SU-DHL-6 (cell line): ENCODE measurements around the gene CENPB.
A peak's percentile ranks its signal among the peaks of the same experiment; 100 is the strongest.

Experiments used
- H2AFZ ChIP-seq: fragments of 200-600 bp; sonication (generic); 2 replicates; pipeline ENCODE4 v1.6.1; 2014; ENCODE audit warnings: low read depth, mild to moderate bottlenecking, moderate library complexity, mixed read lengths, antibody characterized with exemption, low read length; ENCODE audit not compliant: severe bottlenecking
- H3F3A ChIP-seq: fragments of 200-600 bp; shearing (Covaris generic); 2 replicates; pipeline ENCODE4 v1.6.0; 2016; ENCODE audit warnings: antibody characterized with exemption, mild to moderate bottlenecking; ENCODE audit not compliant: insufficient read depth
- H3K27ac ChIP-seq: fragments of 200-600 bp; sonication (generic); 2 replicates; pipeline ENCODE4 v1.5.1; 2016; ENCODE audit warnings: low read depth, mild to moderate bottlenecking, low read length, moderate library complexity, mixed read lengths
- H3K27me3 ChIP-seq: fragments of 200-600 bp; sonication (generic), shearing (Covaris generic); 2 replicates; pipeline ENCODE4 v1.6.0; 2014; ENCODE audit warnings: mild to moderate bottlenecking, low read length
- H3K36me3 ChIP-seq: fragments of 200-600 bp; sonication (generic); 2 replicates; pipeline ENCODE4 v1.6.1; 2014; ENCODE audit warnings: mild to moderate bottlenecking, low read length, mixed read lengths
- H3K4me2 ChIP-seq: fragments of 300-600, 200-600 bp; shearing (Covaris generic), sonication (generic); 2 replicates; pipeline ENCODE4 v1.6.0; 2014; ENCODE audit warnings: low read length, low read depth, mild to moderate bottlenecking; ENCODE audit not compliant: poor library complexity, severe bottlenecking
- H3K4me3 ChIP-seq: fragments of 200-600 bp; sonication (generic); 2 replicates; pipeline ENCODE4 v1.5.1; 2014; ENCODE audit warnings: antibody characterized with exemption, low read length, mild to moderate bottlenecking, mixed read lengths; ENCODE audit not compliant: insufficient read depth, poor library complexity, severe bottlenecking
- H3K79me2 ChIP-seq: fragments of 200-600 bp; sonication (generic); 2 replicates; pipeline ENCODE4 v1.6.1; 2014; ENCODE audit warnings: mild to moderate bottlenecking, low read length, moderate library complexity; ENCODE audit not compliant: insufficient read depth
- H3K9ac ChIP-seq: fragments of 200-600 bp; sonication (generic); 2 replicates; pipeline ENCODE4 v1.7.0; 2014; ENCODE audit warnings: mild to moderate bottlenecking, low read length
- H3K9me2 ChIP-seq: fragments of 200-600 bp; sonication (generic); replicated peaks from 2 replicates; pipeline ENCODE4 v1.6.1; 2014; ENCODE audit warnings: low read length; ENCODE audit not compliant: insufficient read depth
- H3K9me3 ChIP-seq: fragments of 200-600 bp; sonication (generic); 2 replicates; pipeline ENCODE4 v1.6.1; 2014; ENCODE audit warnings: low read length, mixed read lengths; ENCODE audit not compliant: insufficient read depth
- H4K20me1 ChIP-seq: fragments of 200-600 bp; sonication (generic); 2 replicates; pipeline ENCODE4 v1.6.1; 2014; ENCODE audit warnings: low read depth, mild to moderate bottlenecking, antibody characterized with exemption, low read length, moderate library complexity, mixed read lengths
- EZH2phosphoT487 ChIP-seq: fragments of 200-600 bp; sonication (generic), shearing (Covaris generic); conservative IDR thresholded peaks from 2 replicates; pipeline ENCODE4 v1.6.1; 2018; ENCODE audit warnings: mild to moderate bottlenecking, antibody characterized with exemption, low read length, moderate library complexity, mixed read lengths
- TF ChIP-seq, protein P1 (sequence below): fragments of 200-600 bp; sonication (generic); IDR thresholded peaks from one replicate; pipeline ENCODE4 v1.5.1; 2017; ENCODE audit warnings: antibody characterized with exemption, mild to moderate bottlenecking, low read length, moderate library complexity; ENCODE audit not compliant: insufficient read depth, poor library complexity, severe bottlenecking

The CENPB gene

DNA sequence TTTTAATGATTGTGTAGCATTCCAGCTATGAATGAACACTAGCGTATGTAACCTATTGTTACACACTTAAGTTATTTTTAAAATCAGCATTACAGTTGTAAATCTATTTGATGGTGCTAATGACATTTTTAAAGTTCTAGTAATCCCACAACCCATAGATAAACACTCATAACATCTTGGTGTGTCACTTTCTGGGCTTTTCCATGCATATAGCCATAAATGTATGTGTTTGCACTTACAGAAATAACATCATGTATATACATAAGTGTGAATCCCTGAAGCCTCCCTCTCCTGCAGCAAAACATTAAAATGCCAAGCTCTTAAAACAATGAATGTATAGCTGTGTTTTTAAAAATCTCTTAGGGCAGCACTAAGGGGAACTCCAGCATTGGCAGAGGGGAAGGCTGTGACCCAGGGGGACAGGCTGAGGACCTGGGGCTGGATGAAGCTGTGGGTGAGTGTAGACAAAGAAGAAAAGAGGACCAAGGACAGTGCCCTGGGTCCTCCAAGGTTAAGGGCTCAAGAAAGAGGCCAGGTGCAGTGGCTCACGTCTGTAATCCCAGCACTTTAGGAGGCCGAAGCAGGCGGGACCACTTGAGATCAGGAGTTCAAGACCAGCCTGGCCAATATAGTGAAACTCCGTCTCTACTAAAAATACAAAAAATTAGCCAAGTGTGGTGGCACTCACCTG is 929 bp upstream of the CENPB start:
- H4K20me1 ChIP-seq: no peaks in the 10 kb centered on the region
- H3K27me3 ChIP-seq: no peaks in the 10 kb centered on the region
- H3K9ac ChIP-seq: peak overlapping the region; percentile 55
- no peaks in the 10 kb centered on the region for H3K9me3 ChIP-seq
- H3K9me2 ChIP-seq: no peaks in the 10 kb centered on the region
- H3K4me3 ChIP-seq: peak overlapping the region; percentile 60
- TF ChIP-seq EZH2phosphoT487: no peak
- TF ChIP-seq, protein P1, sequence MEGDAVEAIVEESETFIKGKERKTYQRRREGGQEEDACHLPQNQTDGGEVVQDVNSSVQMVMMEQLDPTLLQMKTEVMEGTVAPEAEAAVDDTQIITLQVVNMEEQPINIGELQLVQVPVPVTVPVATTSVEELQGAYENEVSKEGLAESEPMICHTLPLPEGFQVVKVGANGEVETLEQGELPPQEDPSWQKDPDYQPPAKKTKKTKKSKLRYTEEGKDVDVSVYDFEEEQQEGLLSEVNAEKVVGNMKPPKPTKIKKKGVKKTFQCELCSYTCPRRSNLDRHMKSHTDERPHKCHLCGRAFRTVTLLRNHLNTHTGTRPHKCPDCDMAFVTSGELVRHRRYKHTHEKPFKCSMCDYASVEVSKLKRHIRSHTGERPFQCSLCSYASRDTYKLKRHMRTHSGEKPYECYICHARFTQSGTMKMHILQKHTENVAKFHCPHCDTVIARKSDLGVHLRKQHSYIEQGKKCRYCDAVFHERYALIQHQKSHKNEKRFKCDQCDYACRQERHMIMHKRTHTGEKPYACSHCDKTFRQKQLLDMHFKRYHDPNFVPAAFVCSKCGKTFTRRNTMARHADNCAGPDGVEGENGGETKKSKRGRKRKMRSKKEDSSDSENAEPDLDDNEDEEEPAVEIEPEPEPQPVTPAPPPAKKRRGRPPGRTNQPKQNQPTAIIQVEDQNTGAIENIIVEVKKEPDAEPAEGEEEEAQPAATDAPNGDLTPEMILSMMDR: no peak
- H3K4me2 ChIP-seq: peak overlapping the region; percentile 84
- H3K79me2 ChIP-seq: no peaks in the 10 kb centered on the region; the same call in 1 of the 2 replicates
- H3K36me3 ChIP-seq: no peaks in the 10 kb centered on the region
- H3K27ac ChIP-seq: peak overlapping the region; percentile 1; the same call in 1 of the 2 replicates
- peak overlapping the region; percentile 79 for H2AFZ ChIP-seq
- peaks cover 3% of the 10 kb centered on the region; the same call in 1 of the 2 replicates for H3F3A ChIP-seq

DNA sequence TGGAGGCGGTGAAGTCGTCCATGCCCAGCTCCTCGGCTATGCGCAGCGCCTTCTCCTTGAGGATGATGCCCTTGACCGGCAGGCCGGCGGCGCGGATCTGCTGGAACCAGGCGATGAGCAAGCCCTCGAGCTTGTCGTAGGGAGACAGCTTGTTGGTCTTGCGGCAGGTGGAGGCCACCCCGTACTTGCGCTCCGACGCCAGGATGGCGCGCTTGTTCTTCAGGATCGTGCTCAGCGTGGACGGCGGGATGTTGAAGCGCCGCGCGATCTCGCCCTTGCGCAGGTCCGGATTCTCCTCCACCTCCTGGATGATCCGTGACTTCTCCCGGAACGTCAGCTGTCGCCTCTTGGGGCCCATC is 435 bp downstream of the CENPB start:
- Histone ChIP-seq H4K20me1 (no peaks in the 10 kb centered on the region), H3F3A (peaks cover 6% of the 10 kb centered on the region; the same call in 1 of the 2 replicates), H2AFZ (no peak overlapping the region), H3K9ac (peak overlapping the region; percentile 56), H3K4me3 (peak overlapping the region; percentile 62), H3K4me2 (peak overlapping the region; percentile 47), H3K27me3 (no peaks in the 10 kb centered on the region), H3K9me2 (no peaks in the 10 kb centered on the region), H3K27ac (0 out of 2 replicates have a peak overlapping the region, but pooled peaks have one; percentile 18), H3K79me2 (no peaks in the 10 kb centered on the region; the same call in 1 of the 2 replicates), H3K9me3 (no peaks in the 10 kb centered on the region), H3K36me3 (no peaks in the 10 kb centered on the region)
- TF ChIP-seq, protein P1: no peak
- no peak for TF ChIP-seq EZH2phosphoT487

DNA sequence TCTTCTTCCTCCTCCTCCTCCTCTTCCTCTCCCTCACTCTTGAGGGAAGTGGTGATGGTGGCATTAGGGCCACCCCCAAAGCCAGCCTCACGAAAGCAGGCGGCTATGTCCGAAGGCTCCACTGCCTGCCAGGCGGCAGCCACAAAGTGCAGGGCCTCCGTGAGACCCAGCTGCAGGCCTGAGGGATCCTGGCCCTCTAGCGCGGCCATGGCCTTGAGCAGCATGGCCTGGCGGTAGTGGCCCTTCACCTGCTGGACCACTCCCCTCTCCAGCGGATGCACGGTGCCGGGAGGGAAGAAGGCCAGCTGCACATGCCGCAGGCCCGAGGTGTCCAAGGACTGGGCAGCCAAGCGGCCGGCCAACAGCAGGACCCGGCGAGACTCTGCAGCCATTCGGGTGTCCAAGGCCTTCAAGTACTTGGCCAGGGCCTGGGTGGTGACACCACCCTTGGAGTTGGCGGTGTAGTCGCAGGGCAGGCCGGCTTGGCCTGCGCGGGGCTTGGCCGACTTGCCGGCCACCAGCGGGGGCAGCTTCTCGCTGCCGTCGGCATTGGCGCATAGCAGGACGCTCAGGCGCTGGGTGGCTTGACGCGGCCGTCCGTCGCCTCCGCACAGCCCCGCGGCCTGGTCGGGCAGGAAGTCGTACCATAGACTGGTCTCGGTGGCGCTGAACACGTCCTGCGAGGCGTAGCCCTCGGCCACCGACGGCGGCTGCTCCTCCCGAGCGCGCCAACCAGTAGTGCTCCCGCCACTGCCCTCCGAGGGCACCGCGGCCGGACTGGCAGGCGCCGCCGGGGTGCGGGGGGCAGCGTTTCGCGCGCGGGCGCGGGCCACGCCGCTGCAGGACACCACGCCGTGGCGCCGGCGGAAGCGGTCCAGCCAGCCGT is 1.1 kb downstream of the CENPB start:
- H3K9ac ChIP-seq: peak overlapping the region; percentile 56

More for the DNA sequence above, 1.1 kb downstream of the CENPB start:
- no peaks in the 10 kb centered on the region for H3K27me3 ChIP-seq
- no peaks in the 10 kb centered on the region for H3K36me3 ChIP-seq
- H3K9me3 ChIP-seq: no peaks in the 10 kb centered on the region
- TF ChIP-seq, protein P1: no peak
- TF ChIP-seq EZH2phosphoT487: no peak
- no peak overlapping the region for H3K27ac ChIP-seq
- H2AFZ ChIP-seq: no peak overlapping the region
- no peaks in the 10 kb centered on the region; the same call in 1 of the 2 replicates for H3K79me2 ChIP-seq
- no peaks in the 10 kb centered on the region for H4K20me1 ChIP-seq
- H3F3A ChIP-seq: peaks cover 6% of the 10 kb centered on the region; the same call in 1 of the 2 replicates
- peak overlapping the region; percentile 62 for H3K4me3 ChIP-seq
- no peaks in the 10 kb centered on the region for H3K9me2 ChIP-seq
- peak overlapping the region; percentile 47 for H3K4me2 ChIP-seq
